ENCODE measurements around the gene PLXNA4. TPM values are rescaled to one million over a fixed set of nuclear protein-coding genes. Genes with fewer than 3 reads are reported as not detected.

PLXNA4 gene
- polyA plus RNA-seq, 1 donor (not counting 4 experiments of a cell fraction or from before 2014, with no cell fraction given), result 0.01 TPM

DNA sequence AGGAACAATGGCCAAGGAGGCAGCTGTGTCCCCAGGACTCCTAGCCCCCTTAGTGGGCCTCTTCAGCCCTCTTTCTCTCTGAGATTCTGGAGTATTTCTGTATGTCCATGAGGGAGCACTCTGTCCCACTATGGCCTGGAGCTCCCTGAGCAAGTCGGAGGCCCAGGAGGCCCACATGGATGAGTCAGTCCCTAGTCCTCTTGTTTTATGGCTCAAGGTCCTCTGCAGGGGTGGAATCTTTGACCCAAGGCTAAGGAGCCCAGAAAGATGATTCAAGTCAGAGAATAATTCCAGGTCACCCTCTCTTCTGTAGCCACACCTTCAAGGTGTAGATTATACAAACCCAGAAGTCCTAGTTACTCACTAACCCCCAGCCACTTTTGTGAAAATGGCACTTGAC is 125.6 kb downstream of the PLXNA4 start:
- H3K9me3 ChIP-seq (ENCODE audit: control insufficient read depth, low read depth, low read length), result no peaks in the 10 kb centered on the region
- H3K4me1 ChIP-seq (ENCODE audit: control insufficient read depth, extremely low read depth, insufficient read depth, low read length), result no peaks in the 10 kb centered on the region
- no peaks in the 10 kb centered on the region for H4K20me1 ChIP-seq (ENCODE audit: control insufficient read depth, extremely low read depth, insufficient read depth, low read length)
- H3K9ac ChIP-seq (ENCODE audit: control insufficient read depth, extremely low read depth, insufficient read depth, low read length), result no peak overlapping the region
- H3K9me1 ChIP-seq (ENCODE audit: control insufficient read depth, extremely low read depth, insufficient read depth, low read length), result no peaks in the 10 kb centered on the region
- dilution Hi-C loops (cut with MboI; ENCODE audit: extremely low pct_ligation_motif_present, low sequenced_read_pairs), result no loop called here
- H3K4me3 ChIP-seq (ENCODE audit: control insufficient read depth in 2 of 3, extremely low read depth in 1 of 3, insufficient read depth in 2 of 3, low read depth in 1 of 3, low read length in 3 of 3), result no peak overlapping the region
- DNase-seq (ENCODE audit: low read depth, low spot score) (no peak), FAIRE-seq (no peak)
- H3K27me3 ChIP-seq (ENCODE audit: control insufficient read depth, extremely low read depth, insufficient read depth, low read length), result peaks cover 14% of the 10 kb centered on the region
- H3K4me2 ChIP-seq (ENCODE audit: control insufficient read depth, extremely low read depth, insufficient read depth, low read depth, low read length), result no peak overlapping the region
- H3K36me3 ChIP-seq (ENCODE audit: control insufficient read depth in 2 of 2, extremely low read depth in 1 of 2, insufficient read depth in 2 of 2, low read length in 2 of 2), result no peaks in the 10 kb centered on the region
- no peak overlapping the region for H2AFZ ChIP-seq (ENCODE audit: control insufficient read depth, low read length)
- TF ChIP-seq CTCF (optimal IDR thresholded peaks at IDR 0.05 in 1 of 3, IDR thresholded peaks at IDR 0.05 in 1 of 3, conservative IDR thresholded peaks at IDR 0.05 in 1 of 3; ENCODE audit: extremely low read depth in 1 of 3, insufficient read depth in 2 of 3, low read length in 3 of 3) (no peak), EZH2 (IDR thresholded peaks at IDR 0.05; ENCODE audit: low read length) (no peak)
- H3K27ac ChIP-seq (ENCODE audit: control insufficient read depth, insufficient read depth, low read length), result no peak overlapping the region
- no peaks in the 10 kb centered on the region for H3K79me2 ChIP-seq (ENCODE audit: control insufficient read depth, insufficient read depth, low read length)

- DNase-seq (ENCODE audit: low read depth, low spot score) (no peak), FAIRE-seq (no peak)
- no peak for TF ChIP-seq CTCF (optimal IDR thresholded peaks at IDR 0.05 in 1 of 3, IDR thresholded peaks at IDR 0.05 in 1 of 3, conservative IDR thresholded peaks at IDR 0.05 in 1 of 3; ENCODE audit: extremely low read depth in 1 of 3, insufficient read depth in 2 of 3, low read length in 3 of 3)
- no peak for TF ChIP-seq EZH2 (IDR thresholded peaks at IDR 0.05; ENCODE audit: low read length)
- Histone ChIP-seq H2AFZ (ENCODE audit: control insufficient read depth, low read length) (no peak overlapping the region), H4K20me1 (ENCODE audit: control insufficient read depth, extremely low read depth, insufficient read depth, low read length) (no peaks in the 10 kb centered on the region), H3K4me2 (ENCODE audit: control insufficient read depth, extremely low read depth, insufficient read depth, low read depth, low read length) (no peak overlapping the region), H3K4me3 (ENCODE audit: control insufficient read depth in 2 of 3, extremely low read depth in 1 of 3, insufficient read depth in 2 of 3, low read depth in 1 of 3, low read length in 3 of 3) (no peak overlapping the region), H3K27ac (ENCODE audit: control insufficient read depth, insufficient read depth, low read length) (no peak overlapping the region), H3K79me2 (ENCODE audit: control insufficient read depth, insufficient read depth, low read length) (no peaks in the 10 kb centered on the region), H3K27me3 (ENCODE audit: control insufficient read depth, extremely low read depth, insufficient read depth, low read length) (peaks cover 17% of the 10 kb centered on the region), H3K36me3 (ENCODE audit: control insufficient read depth in 2 of 2, extremely low read depth in 1 of 2, insufficient read depth in 2 of 2, low read length in 2 of 2) (no peaks in the 10 kb centered on the region), H3K4me1 (ENCODE audit: control insufficient read depth, extremely low read depth, insufficient read depth, low read length) (no peaks in the 10 kb centered on the region), H3K9me3 (ENCODE audit: control insufficient read depth, low read depth, low read length) (no peaks in the 10 kb centered on the region), H3K9ac (ENCODE audit: control insufficient read depth, extremely low read depth, insufficient read depth, low read length) (no peak overlapping the region), H3K9me1 (ENCODE audit: control insufficient read depth, extremely low read depth, insufficient read depth, low read length) (no peaks in the 10 kb centered on the region)
- dilution Hi-C loops (cut with MboI; ENCODE audit: extremely low pct_ligation_motif_present, low sequenced_read_pairs), result no loop called here
Observed at GRCh38 chr7:132450188-132450587, 126.1 kb downstream of the PLXNA4 start.

Measured in keratinocyte (primary cell).